GM18861 (cell line): Measurements from ENCODE around the gene MRPL2.

Experiments used
- ATAC-seq: cut with Tn5 transposase; IDR thresholded peaks from one replicate; pipeline ENCODE4 v1.9.1; 2021; ENCODE audit not compliant: unreplicated experiment

MRPL2 gene

GRCh38 chr6:43059168-43060033 is at the start of gene MRPL2, which contains the start of gene KLC4:
TSS of gene MRPL2 (minus strand) at chr6:43059434. CDS start at chr6:43059381, 53 bp downstream.
TSS of gene KLC4 (plus strand) at chr6:43059631. CDS start at chr6:43061336, 1,705 bp downstream.
- ATAC-seq: peak; percentile 90

DNA sequence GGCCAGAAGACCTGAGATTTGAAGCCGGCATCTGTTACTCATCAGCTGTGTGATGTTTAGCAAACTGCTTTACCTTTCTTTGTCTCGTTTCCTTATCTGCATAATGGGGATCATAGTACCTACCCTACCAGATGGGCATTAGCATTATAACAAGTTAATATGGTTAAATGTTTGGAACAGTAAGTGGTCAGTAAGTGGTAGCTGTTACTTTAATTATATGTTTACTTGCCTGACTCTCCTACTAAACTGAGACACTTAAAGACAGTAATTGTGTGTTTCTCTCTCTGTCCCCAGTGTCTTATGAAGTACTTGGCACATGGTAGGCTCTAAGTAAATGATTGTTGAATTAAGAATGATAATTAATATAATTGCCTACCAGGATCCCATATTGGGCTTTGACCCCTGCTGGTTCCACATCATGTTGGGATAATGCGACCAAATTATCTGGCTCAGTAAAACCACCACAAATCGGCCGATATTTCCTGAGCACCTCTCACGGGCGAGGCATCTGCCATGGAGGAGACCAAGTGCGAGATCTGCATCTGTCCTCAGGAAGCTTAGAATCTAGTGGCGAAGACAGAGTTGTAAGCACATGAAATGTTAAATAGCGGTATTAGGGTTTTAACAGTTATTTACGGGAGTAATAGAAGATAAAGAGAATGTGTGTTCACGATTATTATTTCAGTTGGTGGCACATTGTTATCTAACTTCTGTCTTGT is 48.3 kb upstream of the MRPL2 start:
- ATAC-seq: no peak

GRCh38 chr6:43105538-43106222 is 46.4 kb upstream of the MRPL2 start:
- ATAC-seq: no peak

GRCh38 chr6:43103253-43103876 is 44.1 kb upstream of the MRPL2 start:
- no peak for ATAC-seq

DNA sequence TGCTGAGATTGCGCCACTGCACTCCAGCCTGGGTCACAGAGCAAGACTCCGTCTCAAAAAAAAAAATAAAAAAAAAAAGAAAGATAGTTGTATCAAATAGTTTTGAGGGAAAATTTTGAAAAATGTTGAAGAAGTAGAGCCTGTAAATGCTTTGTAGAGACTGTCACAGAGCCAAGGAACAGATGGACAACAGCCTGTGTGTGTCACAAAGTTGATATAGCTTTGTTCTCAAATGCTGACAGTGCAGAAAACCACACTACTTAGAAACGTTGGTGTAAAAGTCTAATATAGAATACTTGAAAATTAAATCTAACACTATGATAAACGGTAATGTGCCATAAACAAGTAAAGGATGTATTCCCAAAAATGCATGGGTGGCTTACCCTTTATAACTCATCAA is 42.3 kb upstream of the MRPL2 start:
- no peak for ATAC-seq

DNA sequence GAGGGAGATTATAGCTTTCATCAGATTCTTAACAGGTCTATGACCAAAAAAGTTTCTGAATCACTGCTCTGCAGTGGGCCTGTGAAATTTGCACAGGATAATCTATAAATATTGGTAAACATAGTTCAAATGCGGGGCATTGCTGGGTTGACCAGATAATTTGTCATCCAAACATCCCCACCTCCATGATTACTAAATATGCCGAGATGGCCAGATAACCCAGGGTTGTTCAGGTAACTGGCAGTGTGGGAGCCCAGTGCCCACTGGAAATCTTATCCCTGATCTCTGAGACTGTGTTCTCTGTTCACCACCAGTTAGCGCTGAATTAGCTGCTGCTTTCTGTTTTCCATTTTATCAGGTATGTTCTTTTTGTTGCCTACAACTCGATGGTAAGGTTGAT is 38.3 kb upstream of the MRPL2 start:
- no peak for ATAC-seq

DNA sequence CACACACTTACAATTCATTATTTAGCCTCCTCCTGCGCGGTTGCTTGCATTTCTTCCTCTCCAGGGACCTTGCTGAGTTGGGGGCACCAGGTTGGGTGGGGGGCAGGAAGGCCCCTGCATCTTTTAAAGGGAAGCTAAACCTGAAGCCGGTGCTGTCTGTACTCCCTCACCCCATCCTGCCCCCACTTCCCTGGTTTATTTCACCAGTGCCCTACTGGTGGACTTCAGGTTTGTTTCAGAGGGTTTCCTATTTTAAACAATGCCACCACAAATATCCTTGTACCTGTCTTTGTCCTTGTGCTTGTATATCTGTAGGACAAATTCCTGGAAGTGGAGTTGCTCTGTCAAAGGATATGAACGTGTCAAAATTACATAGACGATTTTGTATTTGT is 37.9 kb upstream of the MRPL2 start:
- ATAC-seq: no peak

DNA sequence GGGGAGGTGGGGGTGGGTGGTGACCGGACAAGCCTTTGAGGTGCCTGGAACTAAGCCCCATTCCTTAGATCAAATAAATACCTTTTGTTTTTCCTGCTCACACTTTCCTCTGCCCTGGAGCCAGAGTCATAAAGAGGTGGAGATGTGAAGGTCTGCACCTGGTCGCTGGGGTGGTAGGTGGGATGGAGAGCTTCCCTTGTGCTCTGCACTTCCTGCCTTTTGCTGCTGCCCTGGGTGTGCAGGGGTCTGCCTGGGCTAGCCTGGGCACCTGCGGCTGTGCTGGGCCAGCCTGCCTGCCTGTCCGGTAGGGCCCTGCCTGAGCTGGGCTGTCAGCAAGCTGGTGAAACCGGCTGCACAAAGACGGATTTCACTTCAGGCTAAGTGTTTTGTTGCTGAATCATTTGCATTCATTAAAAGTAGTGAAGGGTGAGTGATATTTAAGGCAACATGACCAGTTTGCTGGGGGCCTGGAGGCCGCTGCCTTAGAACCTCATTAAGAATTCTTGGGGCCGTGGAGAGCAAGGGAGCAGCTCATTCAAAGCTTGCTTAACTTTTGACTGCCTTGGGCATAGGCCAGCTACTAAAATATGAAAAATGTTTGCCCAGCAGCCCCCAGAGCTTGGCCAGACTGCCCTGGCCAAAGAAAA is 37.3 kb upstream of the MRPL2 start:
- peak; percentile 42 for ATAC-seq

DNA sequence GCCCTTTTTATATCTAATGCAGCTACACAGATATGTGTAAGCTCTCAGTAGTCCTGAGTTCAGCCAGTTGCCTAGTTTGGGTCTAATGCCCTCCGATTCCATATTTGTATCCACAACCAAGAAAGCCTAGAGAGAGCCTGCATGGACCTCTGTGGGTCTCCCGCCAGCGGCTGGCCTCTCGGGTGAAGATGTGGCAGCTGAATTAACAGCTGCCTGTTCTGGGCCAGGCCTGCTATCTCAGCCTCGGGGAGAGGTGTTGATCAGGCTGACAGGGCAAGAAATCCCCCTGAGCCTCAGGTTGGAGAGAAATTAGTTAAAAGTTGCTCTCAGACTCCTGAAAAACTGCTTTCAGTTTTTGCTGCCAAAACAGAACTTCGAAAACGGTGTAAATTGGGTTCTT is 36.7 kb upstream of the MRPL2 start:
- no peak for ATAC-seq

DNA sequence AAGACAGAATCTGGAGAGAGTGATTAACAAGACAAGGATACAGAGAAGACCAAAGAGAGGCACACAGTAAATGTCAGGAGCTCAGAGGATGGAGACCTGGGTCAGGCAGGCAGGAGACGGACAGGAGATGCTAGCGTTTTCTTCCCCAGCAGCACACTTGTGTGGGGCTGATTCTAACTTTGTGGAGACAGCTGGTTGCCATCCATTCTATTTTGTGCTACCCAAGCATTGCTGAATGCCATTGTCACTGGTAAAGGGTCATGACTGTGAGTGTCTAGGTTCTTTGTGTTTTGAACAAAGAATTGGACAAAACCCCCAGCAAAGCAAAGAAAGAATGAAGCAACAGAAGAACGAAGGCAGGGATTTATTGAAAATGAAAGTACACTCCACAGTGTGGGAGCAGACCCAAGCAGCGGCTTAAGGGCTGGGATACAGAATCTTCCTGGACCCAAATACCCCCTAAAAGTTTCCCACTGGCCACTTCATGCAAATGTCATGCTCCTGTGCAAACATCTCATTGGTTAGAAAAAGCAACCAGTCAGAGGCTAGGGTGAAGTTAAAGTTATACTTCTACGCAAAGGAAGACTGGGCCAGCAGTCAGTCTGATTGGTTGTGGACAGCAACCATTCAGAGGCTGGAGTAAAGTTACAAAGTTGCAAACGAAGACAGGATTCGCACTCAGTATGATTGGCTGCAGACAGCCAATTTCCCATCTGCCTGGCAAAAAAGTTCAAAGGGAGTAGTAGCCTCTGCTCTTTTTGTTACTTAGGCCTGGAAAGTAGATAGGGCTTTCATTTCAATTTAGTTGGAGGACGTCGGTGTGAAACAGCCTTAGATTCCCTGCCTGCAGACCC is 34.4 kb upstream of the MRPL2 start:
- no peak for ATAC-seq

DNA sequence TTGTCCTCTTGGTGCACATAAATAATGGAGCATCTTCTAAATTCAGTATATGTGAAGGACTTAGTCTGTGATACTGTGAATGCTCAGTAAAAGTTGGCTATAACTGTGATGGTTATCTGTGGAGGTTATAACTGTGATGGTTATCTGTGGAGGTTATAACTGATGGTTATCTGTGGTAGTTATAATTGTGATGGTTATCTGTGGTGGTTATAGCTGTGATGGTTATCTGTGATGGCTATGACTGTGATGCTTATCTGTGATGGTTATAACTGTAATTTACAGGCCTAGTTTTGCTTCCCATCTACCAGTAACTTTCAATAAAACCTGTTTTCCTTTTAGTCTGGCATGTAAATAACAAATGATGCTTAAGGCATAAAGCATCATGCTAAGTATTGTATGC is 33.4 kb upstream of the MRPL2 start:
- ATAC-seq: no peak

DNA sequence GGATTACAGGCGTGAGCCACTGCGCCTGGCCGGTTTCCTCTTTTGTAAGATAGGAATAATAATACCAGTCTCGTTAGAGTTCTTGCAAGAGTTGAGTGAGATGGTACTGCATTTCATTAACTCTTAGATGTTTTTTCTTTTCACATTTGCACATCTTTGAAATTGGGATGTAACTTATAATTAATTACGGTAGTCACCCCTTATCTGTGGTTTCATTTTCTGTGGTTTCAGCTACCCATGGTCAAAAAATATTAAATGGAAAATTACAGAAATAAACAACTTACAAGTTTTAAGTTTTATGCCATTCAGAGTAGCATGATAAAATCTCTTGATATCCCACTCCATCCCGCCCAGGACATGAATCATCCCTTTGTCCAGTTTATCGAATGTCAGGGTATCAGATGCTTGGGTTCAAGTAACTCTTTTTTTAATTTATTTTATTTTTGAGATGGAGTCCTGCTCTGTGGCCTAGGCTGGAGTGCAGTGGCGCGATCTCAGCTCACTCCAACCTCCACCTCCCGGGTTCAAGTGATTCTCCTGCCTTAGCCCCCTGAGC is 32.3 kb upstream of the MRPL2 start:
- no peak for ATAC-seq

GRCh38 chr6:43091020-43091419 is 31.8 kb upstream of the MRPL2 start:
- ATAC-seq: no peak

- no peak for ATAC-seq
Measured at GRCh38 chr6:43090559-43090956, 31.3 kb upstream of the MRPL2 start.

DNA sequence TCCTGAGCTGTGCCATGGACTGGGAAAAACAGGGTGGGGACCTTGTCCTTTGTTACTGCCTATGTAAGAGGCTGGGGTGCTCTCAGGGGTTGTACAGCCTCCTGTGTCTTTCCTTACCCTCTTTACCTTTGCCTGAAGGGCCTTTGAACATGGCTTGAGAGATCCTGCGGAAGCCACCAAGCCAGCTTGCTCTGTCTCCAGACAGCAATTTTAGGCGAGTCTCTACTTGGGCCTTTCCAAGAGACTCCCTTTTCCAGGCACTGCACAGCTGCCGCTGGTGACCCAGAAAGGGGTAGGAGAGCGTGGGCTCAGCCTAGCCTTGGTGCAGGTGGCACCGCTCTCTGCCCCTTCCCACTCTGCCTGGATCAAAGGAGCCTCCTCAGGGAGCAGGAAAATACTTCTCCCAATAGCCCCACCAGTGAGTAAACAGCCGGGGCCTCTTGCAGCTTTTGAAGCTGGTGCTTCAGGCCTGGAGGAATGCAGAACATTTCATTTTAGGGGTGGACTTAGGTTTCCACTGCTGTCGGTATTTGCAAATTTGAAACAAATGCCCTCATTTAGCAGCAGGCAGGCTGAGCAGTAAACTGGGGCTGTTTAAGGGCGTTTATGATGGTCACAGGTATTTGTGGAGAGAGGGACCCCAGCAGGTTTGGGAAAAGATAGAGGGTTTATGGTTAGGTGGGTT is 30.8 kb upstream of the MRPL2 start:
- no peak for ATAC-seq

DNA sequence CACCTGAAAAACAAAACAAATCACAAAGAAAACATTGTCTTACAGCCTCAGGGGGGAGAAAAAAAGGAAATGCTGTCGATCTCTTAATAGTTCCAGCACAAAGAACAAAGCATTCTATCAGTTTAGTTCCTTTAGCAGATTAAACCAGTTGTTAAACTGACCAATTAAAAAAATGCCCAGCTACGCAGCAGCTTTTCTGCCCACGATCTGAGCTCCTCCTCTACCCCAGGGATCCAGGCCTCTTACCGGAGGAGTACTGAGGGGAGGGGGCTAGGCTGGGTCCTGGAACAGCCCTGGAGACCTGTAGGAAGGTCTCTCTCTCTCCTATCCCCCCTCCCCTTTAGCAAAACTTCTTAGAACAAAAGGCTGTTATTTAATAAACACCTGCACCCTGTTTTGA is 30.2 kb upstream of the MRPL2 start:
- no peak for ATAC-seq

- no peak for ATAC-seq
Measured at GRCh38 chr6:43088654-43089056, 29.4 kb upstream of the MRPL2 start.

GRCh38 chr6:43086022-43086658 is 26.9 kb upstream of the MRPL2 start:
- peak; percentile 72 for ATAC-seq
